GM21737 (cell line): ENCODE measurements around the gene ARHGAP40.
A peak's percentile ranks its signal among the peaks of the same experiment; 100 is the strongest.

ENCODE experiments used
- ATAC-seq: cut with Tn5 transposase; IDR thresholded peaks from one replicate; pipeline ENCODE4 v1.9.1; 2021; ENCODE audit warnings: mild to moderate bottlenecking, moderate library complexity; ENCODE audit not compliant: unreplicated experiment

ARHGAP40 gene

GRCh38 chr20:38645980-38646858 is 44.6 kb downstream of the ARHGAP40 start:
- ATAC-seq, result peak; percentile 56

- no peak for ATAC-seq
Measured at GRCh38 chr20:38649275-38649891, 47.8 kb downstream of the ARHGAP40 start.

- no peak for ATAC-seq
Measured at GRCh38 chr20:38650010-38650409, 48.4 kb downstream of the ARHGAP40 start.

GRCh38 chr20:38651154-38651553 is 49.5 kb downstream of the ARHGAP40 start:
- ATAC-seq, result no peak

- ATAC-seq, result no peak
Measured at GRCh38 chr20:38651562-38651961, 50.0 kb downstream of the ARHGAP40 start.

GRCh38 chr20:38652995-38653394 is 51.4 kb downstream of the ARHGAP40 start:
- ATAC-seq, result no peak

GRCh38 chr20:38657390-38657789 is 55.8 kb downstream of the ARHGAP40 start:
- ATAC-seq, result no peak

- no peak for ATAC-seq
Measured at GRCh38 chr20:38658879-38659596, 57.4 kb downstream of the ARHGAP40 start.

- ATAC-seq, result no peak
Measured at GRCh38 chr20:38659597-38659880, 57.9 kb downstream of the ARHGAP40 start.

- ATAC-seq, result no peak
Measured at GRCh38 chr20:38660429-38660828, 58.8 kb downstream of the ARHGAP40 start.

- ATAC-seq, result no peak
Measured at GRCh38 chr20:38663660-38664059, 62.1 kb downstream of the ARHGAP40 start.

- no peak for ATAC-seq
Measured at GRCh38 chr20:38664284-38664683, 62.7 kb downstream of the ARHGAP40 start.

GRCh38 chr20:38665094-38665493 is 63.5 kb downstream of the ARHGAP40 start:
- no peak for ATAC-seq

GRCh38 chr20:38665506-38666285 is 64.1 kb downstream of the ARHGAP40 start:
- ATAC-seq, result no peak

- no peak for ATAC-seq
Measured at GRCh38 chr20:38667417-38667956, 65.9 kb downstream of the ARHGAP40 start.

- ATAC-seq, result no peak
Measured at GRCh38 chr20:38669688-38670087, 68.1 kb downstream of the ARHGAP40 start.

GRCh38 chr20:38670786-38671185 is 69.2 kb downstream of the ARHGAP40 start:
- ATAC-seq, result no peak

- no peak for ATAC-seq
Measured at GRCh38 chr20:38671186-38671585, 69.6 kb downstream of the ARHGAP40 start.

- no peak for ATAC-seq
Measured at GRCh38 chr20:38671701-38672292, 70.2 kb downstream of the ARHGAP40 start.

GRCh38 chr20:38672504-38672903 is 70.9 kb downstream of the ARHGAP40 start:
- no peak for ATAC-seq
